Mesothelial cell of epicardium (in vitro differentiated cells): ENCODE results near the gene TMEM214. TPM values are rescaled to one million over a fixed set of nuclear protein-coding genes. Genes with fewer than 3 reads are reported as not detected.

Source experiments
- DNase-seq, 2 experiments: peaks; one replicate each; pipeline ENCODE4 v3.0.0; 2021; ENCODE audit warnings: low spot score in 2 of 2; ENCODE audit not compliant: unreplicated experiment in 2 of 2
- H3K27ac Mint-ChIP-seq: 2 replicates; pipeline ENCODE4 v1.8.0; 2021; ENCODE audit warnings: mixed read lengths
- H3K27me3 Mint-ChIP-seq: 2 replicates; pipeline ENCODE4 v1.8.0; 2021; ENCODE audit warnings: low read depth, mixed read lengths
- H3K36me3 Mint-ChIP-seq: 2 replicates; pipeline ENCODE4 v1.8.0; 2021; ENCODE audit warnings: mixed read lengths
- H3K4me1 Mint-ChIP-seq: 2 replicates; pipeline ENCODE4 v1.8.0; 2021; ENCODE audit warnings: mixed read lengths
- H3K4me3 Mint-ChIP-seq: 2 replicates; pipeline ENCODE4 v1.8.0; 2021; ENCODE audit warnings: mild to moderate bottlenecking, moderate library complexity, mixed read lengths
- H3K9me3 Mint-ChIP-seq: 2 replicates; pipeline ENCODE4 v1.8.0; 2021; ENCODE audit warnings: mixed read lengths
- CTCF ChIP-seq: fragments of 200-600 bp; sonication (generic); IDR thresholded peaks from one replicate; pipeline ENCODE4 v1.5.0; 2021; ENCODE audit warnings: antibody characterized with exemption; ENCODE audit not compliant: unreplicated experiment
- total RNA-seq: library from RNA; stranded (reverse); gene quantifications from 3 replicates; pipeline ENCODE4 v1.2.1, GENCODE V29; 2021

Gene TMEM214
- 86.8 to 88.8 TPM (median 88.6 TPM) in 3 replicates for total RNA-seq

- DNase-seq: peak; percentile 72 to 83
- no peak for TF ChIP-seq CTCF
- H3K4me1 Mint-ChIP-seq: peaks cover 27% of the 10 kb centered on the region
- peak within 1 kb of the TSS; percentile 79 for H3K27ac Mint-ChIP-seq
- peak within 1 kb of the TSS; percentile 95 for H3K4me3 Mint-ChIP-seq
- peaks cover 10% of the 10 kb centered on the region for H3K36me3 Mint-ChIP-seq
- no peaks in the 10 kb centered on the region for H3K27me3 Mint-ChIP-seq
- H3K9me3 Mint-ChIP-seq: no peaks in the 10 kb centered on the region
Observed at GRCh38 chr2:27032495-27033252, at the start of gene TMEM214. Gene TMEM214 (plus strand): TSS chr2:27032965. CDS start chr2:27033016, 51 bp downstream.

- H3K36me3 Mint-ChIP-seq: no peaks in the 10 kb centered on the region
- no peak for TF ChIP-seq CTCF
Observed at GRCh38 chr2:26983746-26984145, 49.0 kb upstream of the TMEM214 start.

GRCh38 chr2:26985807-26986206 lies 47.0 kb upstream of the TMEM214 start:
- no peaks in the 10 kb centered on the region for H3K4me1 Mint-ChIP-seq
- H3K27ac Mint-ChIP-seq: no peak overlapping the region
- H3K36me3 Mint-ChIP-seq: no peaks in the 10 kb centered on the region
- no peak overlapping the region for H3K4me3 Mint-ChIP-seq
- TF ChIP-seq CTCF: no peak
- no peak for DNase-seq
- H3K27me3 Mint-ChIP-seq: no peaks in the 10 kb centered on the region
- H3K9me3 Mint-ChIP-seq: no peaks in the 10 kb centered on the region

More at GRCh38 chr2:26983746-26984145, 49.0 kb upstream of the TMEM214 start:
- Mint-ChIP-seq H3K4me1 (no peaks in the 10 kb centered on the region), H3K4me3 (no peak overlapping the region), H3K27me3 (no peaks in the 10 kb centered on the region), H3K9me3 (no peaks in the 10 kb centered on the region), H3K27ac (no peak overlapping the region)
- no peak for DNase-seq

GRCh38 chr2:26986576-26986975 lies 46.2 kb upstream of the TMEM214 start:
- no peaks in the 10 kb centered on the region for H3K9me3 Mint-ChIP-seq
- no peak for TF ChIP-seq CTCF
- no peak overlapping the region for H3K27ac Mint-ChIP-seq
- H3K36me3 Mint-ChIP-seq: no peaks in the 10 kb centered on the region
- no peaks in the 10 kb centered on the region for H3K4me1 Mint-ChIP-seq
- no peak overlapping the region for H3K4me3 Mint-ChIP-seq
- no peak for DNase-seq
- H3K27me3 Mint-ChIP-seq: no peaks in the 10 kb centered on the region

GRCh38 chr2:26988058-26988860 lies 44.5 kb upstream of the TMEM214 start:
- Mint-ChIP-seq H3K4me1 (no peaks in the 10 kb centered on the region), H3K27ac (no peak overlapping the region), H3K27me3 (no peaks in the 10 kb centered on the region), H3K9me3 (no peaks in the 10 kb centered on the region), H3K36me3 (no peaks in the 10 kb centered on the region), H3K4me3 (no peak overlapping the region)
- no peak for TF ChIP-seq CTCF
- no peak for DNase-seq
